NCI-H526 (cell line): ENCODE data around the gene TSHZ1.
A peak's percentile ranks its signal among the peaks of the same experiment; 100 is the strongest.

ENCODE experiments used
- DNase-seq, 2 experiments: peaks; one replicate each; lab custom pipeline; 2025; lab: John Stamatoyannopoulos, UW

TSHZ1 gene

GRCh38 chr18:75269124-75269680 is 58.6 kb downstream of the TSHZ1 start:
- peak in 1 of 2 experiments; percentile 56 for DNase-seq

DNA sequence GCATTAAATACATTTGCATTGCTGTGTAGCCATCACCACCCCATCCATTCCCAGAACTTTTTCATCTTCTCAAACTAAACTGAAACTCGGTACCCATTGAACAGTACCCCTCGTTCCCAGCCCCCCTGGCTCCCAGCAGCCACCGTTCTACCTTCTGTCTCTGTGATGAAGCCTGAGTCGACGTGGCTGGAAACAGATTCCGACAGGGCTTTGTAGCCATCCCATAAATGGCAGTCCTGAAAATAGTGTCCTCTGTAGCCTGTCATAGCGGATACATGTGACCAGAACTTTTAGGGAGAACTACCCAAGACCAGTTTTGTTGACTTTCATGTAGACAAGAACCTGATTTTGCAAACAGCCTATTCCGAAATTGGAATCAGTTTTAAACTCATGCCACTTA is 59.1 kb downstream of the TSHZ1 start:
- DNase-seq, result no peak

GRCh38 chr18:75271952-75272351 is 61.4 kb downstream of the TSHZ1 start:
- no peak for DNase-seq

GRCh38 chr18:75273817-75274216 is 63.2 kb downstream of the TSHZ1 start:
- DNase-seq, result no peak

- DNase-seq, result no peak
Measured at GRCh38 chr18:75275226-75275625, 64.6 kb downstream of the TSHZ1 start.

- DNase-seq, result no peak
Measured at GRCh38 chr18:75276818-75277609, 66.4 kb downstream of the TSHZ1 start.

DNA sequence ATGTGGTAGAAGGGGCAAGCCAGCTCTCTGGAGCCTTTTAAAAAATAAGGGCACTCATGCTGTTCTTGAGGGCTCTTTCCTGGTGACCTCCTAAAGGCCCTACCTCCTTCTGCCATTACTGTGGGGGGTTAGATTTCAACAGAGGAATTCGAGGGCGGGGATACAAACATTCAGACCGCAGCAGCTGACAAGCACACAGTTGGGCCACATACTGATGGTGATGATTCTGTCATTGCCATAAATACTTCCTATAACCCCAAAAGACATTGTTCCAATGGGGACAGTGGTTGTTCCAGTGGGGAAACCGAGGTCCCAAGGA is 67.0 kb downstream of the TSHZ1 start:
- DNase-seq, result no peak

DNA sequence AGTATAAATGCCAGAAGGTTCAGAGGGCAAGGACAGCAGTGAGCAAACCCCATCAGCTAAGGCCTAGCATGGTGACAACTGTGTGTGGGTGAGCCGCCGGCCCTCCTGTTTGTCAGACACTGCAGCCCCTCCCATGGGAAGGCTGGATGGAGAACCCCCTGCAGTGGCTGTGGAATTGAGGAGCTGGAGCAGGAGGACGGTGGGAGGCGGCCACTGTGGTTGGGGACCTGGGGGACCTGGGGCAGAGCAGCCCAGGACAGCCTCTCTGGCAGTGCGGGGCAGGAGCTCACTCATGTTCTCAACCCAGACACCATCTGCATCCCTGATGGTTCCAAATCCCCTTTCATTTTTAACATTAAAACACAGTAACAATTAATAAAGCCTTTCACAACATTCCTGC is 68.8 kb downstream of the TSHZ1 start:
- no peak for DNase-seq

- DNase-seq, result no peak
Measured at GRCh38 chr18:75280427-75281280, 70.1 kb downstream of the TSHZ1 start.

DNA sequence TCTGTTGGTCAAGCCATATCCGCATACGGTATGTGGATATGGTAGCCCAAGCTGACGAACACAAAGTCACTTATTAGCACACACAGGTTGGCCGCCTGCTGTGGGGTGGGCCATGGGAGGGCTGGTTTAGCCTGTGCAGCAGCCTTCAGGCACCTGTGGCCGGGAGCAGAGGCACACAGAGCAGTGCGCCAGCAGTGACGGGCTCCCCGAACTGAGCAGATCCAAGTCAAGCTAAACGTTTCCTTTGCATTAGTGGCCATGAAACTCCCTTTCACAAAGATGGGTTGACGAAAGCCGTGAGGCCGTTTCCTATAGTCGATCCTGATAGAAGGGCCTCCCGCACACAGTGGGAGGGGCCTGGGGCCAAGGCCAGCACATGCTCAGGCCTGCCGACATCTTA is 72.1 kb downstream of the TSHZ1 start:
- no peak for DNase-seq

DNA sequence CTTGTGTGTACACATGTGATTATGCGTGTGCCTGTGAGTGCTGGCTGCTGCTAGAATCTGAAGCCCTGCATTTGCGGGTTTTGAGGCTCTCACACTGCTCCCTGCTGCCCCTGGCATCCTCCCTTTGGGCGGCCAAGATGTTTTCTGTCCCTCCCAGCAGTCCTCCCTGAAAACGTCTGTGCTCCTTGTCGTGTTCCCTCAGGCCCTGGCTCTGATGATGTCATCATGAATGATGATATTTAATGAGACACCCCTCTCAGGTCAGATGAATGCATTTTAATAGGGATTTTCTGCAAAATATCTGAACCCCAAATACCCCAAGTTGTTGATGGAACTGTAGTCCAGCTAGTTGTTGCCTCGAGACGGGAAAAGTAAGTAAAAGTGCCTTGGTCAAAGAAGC is 73.1 kb downstream of the TSHZ1 start:
- DNase-seq, result no peak

- DNase-seq, result no peak
Measured at GRCh38 chr18:75284566-75284965, 74.0 kb downstream of the TSHZ1 start.

- DNase-seq, result no peak
Measured at GRCh38 chr18:75285876-75286275, 75.3 kb downstream of the TSHZ1 start.

DNA sequence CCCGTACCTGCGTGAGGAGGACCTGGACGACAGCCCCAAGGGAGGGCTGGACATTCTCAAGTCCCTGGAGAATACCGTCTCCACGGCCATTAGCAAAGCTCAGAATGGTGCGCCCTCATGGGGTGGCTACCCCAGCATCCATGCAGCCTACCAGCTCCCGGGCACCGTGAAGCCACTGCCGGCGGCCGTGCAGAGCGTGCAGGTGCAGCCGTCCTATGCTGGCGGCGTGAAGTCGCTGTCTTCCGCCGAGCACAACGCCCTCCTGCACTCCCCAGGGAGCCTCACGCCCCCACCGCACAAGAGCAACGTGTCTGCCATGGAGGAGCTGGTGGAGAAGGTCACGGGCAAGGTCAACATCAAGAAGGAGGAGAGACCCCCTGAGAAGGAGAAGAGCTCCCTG is 76.4 kb downstream of the TSHZ1 start:
- no peak for DNase-seq

- no peak for DNase-seq
Measured at GRCh38 chr18:75287700-75288099, 77.1 kb downstream of the TSHZ1 start.

DNA sequence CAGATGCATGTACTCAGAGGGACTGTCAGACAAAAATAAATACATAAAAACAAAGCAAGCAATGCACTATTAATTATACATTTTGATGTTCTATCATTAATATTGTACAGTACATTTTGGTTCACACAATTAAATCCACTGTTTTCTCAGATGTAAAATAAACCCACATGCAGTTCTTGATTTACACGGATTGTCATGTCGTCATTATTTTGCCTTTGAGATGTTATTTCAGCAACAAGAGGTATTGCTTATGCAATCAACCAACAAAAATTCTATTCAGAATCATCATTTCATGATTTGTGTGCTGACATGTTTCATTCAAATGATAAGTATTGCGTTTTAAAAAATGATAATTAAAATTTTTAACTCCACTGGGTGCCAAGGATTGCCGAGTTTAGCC is 79.2 kb downstream of the TSHZ1 start:
- no peak for DNase-seq

DNA sequence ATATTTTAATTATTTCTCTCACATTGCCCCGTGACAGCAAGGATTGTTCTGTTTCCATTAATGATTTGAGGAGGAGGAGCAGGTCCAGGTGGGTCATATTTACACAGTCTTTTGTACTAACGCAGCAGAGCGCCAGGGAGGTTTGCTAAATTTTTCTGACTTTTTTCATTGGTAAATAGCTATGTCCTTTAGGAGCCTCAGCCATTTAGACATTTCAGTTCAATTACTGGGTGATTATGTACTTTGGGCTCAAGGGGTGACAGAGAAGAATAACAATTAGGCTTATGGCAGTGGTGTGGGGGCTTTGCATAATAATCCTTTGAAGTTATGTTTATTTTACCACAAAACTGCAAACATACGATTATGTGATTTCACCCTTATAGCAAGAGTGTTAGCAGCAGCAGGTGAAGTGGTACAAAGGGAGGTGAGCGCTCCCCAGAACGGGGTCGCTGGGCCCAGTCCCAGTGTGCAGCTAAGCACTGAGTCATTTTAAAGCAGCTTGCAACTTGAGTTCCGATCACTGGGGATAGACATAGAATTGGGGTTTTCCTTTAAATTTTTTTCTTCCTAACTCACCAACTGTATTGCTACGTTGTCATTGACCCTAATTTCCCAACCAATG is 80.3 kb downstream of the TSHZ1 start:
- no peak for DNase-seq

- no peak for DNase-seq
Measured at GRCh38 chr18:75291460-75291859, 80.9 kb downstream of the TSHZ1 start.

DNA sequence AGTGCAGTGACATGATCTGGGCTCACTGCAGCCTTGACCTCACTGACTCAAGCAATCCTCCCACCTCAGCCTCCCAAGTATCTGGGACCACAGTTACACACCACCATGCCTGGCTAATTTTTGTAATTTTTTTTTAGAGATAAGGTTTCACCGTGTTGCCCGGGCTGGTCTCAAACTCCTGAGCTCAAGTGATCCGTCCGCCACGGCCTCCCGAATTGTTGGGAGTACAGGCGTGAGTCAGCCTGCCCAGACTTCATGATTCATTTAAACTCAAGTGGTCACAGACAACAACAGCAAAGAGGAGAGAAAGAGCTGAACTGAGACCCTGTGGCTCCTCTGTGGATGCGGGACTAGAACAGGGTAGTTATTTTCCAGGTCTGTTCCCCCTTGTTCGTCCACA is 83.0 kb downstream of the TSHZ1 start:
- DNase-seq, result no peak

GRCh38 chr18:75297731-75298130 is 87.1 kb downstream of the TSHZ1 start:
- DNase-seq, result peak in 1 of 2 experiments; percentile 26

- no peak for DNase-seq
Measured at GRCh38 chr18:75304678-75305557, 94.3 kb downstream of the TSHZ1 start.

- no peak for DNase-seq
Measured at GRCh38 chr18:75305984-75306383, 95.4 kb downstream of the TSHZ1 start.
